Astrocyte (in vitro differentiated cells and primary cell): ENCODE results near the gene GNAI3. TPM values are rescaled to one million over a fixed set of nuclear protein-coding genes. Genes with fewer than 3 reads are reported as not detected.

Experiments used
- DNase-seq: peaks from one replicate; pipeline ENCODE4 v3.0.0-alpha.2; 2010; ENCODE audit warnings: low read depth
- FAIRE-seq: peaks from 2 replicates; lab custom pipeline; 2011; peaks lifted over from hg19 to GRCh38; lab: Jason Lieb, UNC
- H2AFZ ChIP-seq: 2 replicates; pipeline ENCODE4 v1.6.0; 2012; ENCODE audit warnings: low read depth, low read length, inconsistent platforms
- H3K27ac ChIP-seq: 2 replicates; pipeline ENCODE4 v1.5.1; 2011; ENCODE audit warnings: low read depth, low read length, inconsistent platforms
- H3K27me3 ChIP-seq: 2 replicates; pipeline ENCODE4 v1.6.0; 2011; ENCODE audit warnings: low read length, inconsistent platforms; ENCODE audit not compliant: insufficient read depth
- H3K36me3 ChIP-seq: 2 replicates; pipeline ENCODE4 v1.5.1; 2011; ENCODE audit warnings: low read length, inconsistent platforms; ENCODE audit not compliant: insufficient read depth
- H3K4me1 ChIP-seq: 2 replicates; pipeline ENCODE4 v1.5.1; 2011; ENCODE audit warnings: low read length, inconsistent platforms; ENCODE audit not compliant: insufficient read depth
- H3K4me2 ChIP-seq: 2 replicates; pipeline ENCODE4 v1.6.0; 2012; ENCODE audit warnings: low read length, inconsistent platforms
- H3K4me3 ChIP-seq: 2 replicates; pipeline ENCODE4 v1.5.1; 2011; ENCODE audit warnings: low read depth, mild to moderate bottlenecking, low read length, inconsistent platforms; ENCODE audit not compliant: insufficient read depth
- H3K79me2 ChIP-seq: 2 replicates; pipeline ENCODE4 v1.6.0; 2012; ENCODE audit warnings: mild to moderate bottlenecking, low read length, inconsistent platforms; ENCODE audit not compliant: insufficient read depth
- H3K9ac ChIP-seq: 2 replicates; pipeline ENCODE4 v1.6.0; 2012; ENCODE audit warnings: mild to moderate bottlenecking, low read length, inconsistent platforms
- H3K9me3 ChIP-seq: 2 replicates; pipeline ENCODE4 v1.5.1; 2012; ENCODE audit warnings: low read depth, mild to moderate bottlenecking, low read length, inconsistent platforms; ENCODE audit not compliant: insufficient read depth
- H4K20me1 ChIP-seq: 2 replicates; pipeline ENCODE4 v1.6.0; 2012; ENCODE audit warnings: low read length, inconsistent platforms; ENCODE audit not compliant: insufficient read depth
- H3K27ac Mint-ChIP-seq: one replicate; pipeline ENCODE4 v1.8.0; 2021; ENCODE audit warnings: mild to moderate bottlenecking, mixed read lengths; ENCODE audit not compliant: unreplicated experiment
- H3K27me3 Mint-ChIP-seq: one replicate; pipeline ENCODE4 v1.8.0; 2021; ENCODE audit warnings: low read depth, mixed read lengths; ENCODE audit not compliant: unreplicated experiment
- H3K36me3 Mint-ChIP-seq: one replicate; pipeline ENCODE4 v1.8.0; 2021; ENCODE audit warnings: low read depth, mixed read lengths; ENCODE audit not compliant: unreplicated experiment
- H3K4me1 Mint-ChIP-seq: one replicate; pipeline ENCODE4 v1.8.0; 2021; ENCODE audit warnings: low read depth, mixed read lengths; ENCODE audit not compliant: unreplicated experiment
- H3K4me3 Mint-ChIP-seq: one replicate; pipeline ENCODE4 v1.8.0; 2021; ENCODE audit warnings: mild to moderate bottlenecking, moderate library complexity, mixed read lengths; ENCODE audit not compliant: unreplicated experiment
- H3K9me3 Mint-ChIP-seq: one replicate; pipeline ENCODE4 v1.8.0; 2021; ENCODE audit warnings: mild to moderate bottlenecking, mixed read lengths; ENCODE audit not compliant: unreplicated experiment
- CTCF ChIP-seq: IDR thresholded peaks from 2 replicates; pipeline ENCODE4 v1.5.1; 2011; ENCODE audit warnings: low read depth, mild to moderate bottlenecking, inconsistent platforms, low read length, moderate library complexity; ENCODE audit not compliant: insufficient read depth
- EZH2 ChIP-seq: IDR thresholded peaks from 2 replicates; pipeline ENCODE4 v1.6.1; 2012; ENCODE audit warnings: mild to moderate bottlenecking, low read length, inconsistent platforms; ENCODE audit not compliant: insufficient read depth
- total RNA-seq: library from RNA; stranded (reverse); gene quantifications from 2 replicates; pipeline ENCODE4 v1.2.1, GENCODE V29; 2021

GNAI3 gene
- total RNA-seq, 1 donor from 2014 or later, result 16.1 TPM

- Mint-ChIP-seq H3K27me3 (no peaks in the 10 kb centered on the region), H3K4me3 (no peak overlapping the region), H3K36me3 (peaks cover 3% of the 10 kb centered on the region), H3K4me1 (peaks cover 48% of the 10 kb centered on the region), H3K27ac (peak overlapping the region; percentile 28), H3K9me3 (peaks cover 3% of the 10 kb centered on the region)
- H3K9me3 ChIP-seq, result no peaks in the 10 kb centered on the region
- H4K20me1 ChIP-seq, result no peaks in the 10 kb centered on the region
- peaks cover 40% of the 10 kb centered on the region for H3K4me1 ChIP-seq
- no peaks in the 10 kb centered on the region for H3K36me3 ChIP-seq
- no peak overlapping the region for H3K9ac ChIP-seq
- H2AFZ ChIP-seq, result no peak overlapping the region
- no peaks in the 10 kb centered on the region for H3K27me3 ChIP-seq
- DNase-seq, result no peak
- no peak overlapping the region for H3K4me2 ChIP-seq
- no peak overlapping the region for H3K27ac ChIP-seq
- TF ChIP-seq CTCF (no peak), EZH2 (no peak)
- H3K4me3 ChIP-seq, result no peak overlapping the region
- FAIRE-seq, result no peak
- peaks cover 14% of the 10 kb centered on the region for H3K79me2 ChIP-seq
Measured at GRCh38 chr1:109615879-109616278, 67.5 kb downstream of the GNAI3 start.

GRCh38 chr1:109616391-109616790 lies 68.0 kb downstream of the GNAI3 start:
- Mint-ChIP-seq H3K27ac (peak overlapping the region; percentile 55), H3K4me3 (no peak overlapping the region), H3K36me3 (peaks cover 3% of the 10 kb centered on the region), H3K9me3 (peaks cover 3% of the 10 kb centered on the region), H3K4me1 (peaks cover 43% of the 10 kb centered on the region), H3K27me3 (no peaks in the 10 kb centered on the region)
- TF ChIP-seq EZH2 (no peak), CTCF (no peak)
- Histone ChIP-seq H3K4me3 (no peak overlapping the region), H3K79me2 (peaks cover 20% of the 10 kb centered on the region), H3K4me2 (peak overlapping the region; percentile 55), H3K36me3 (no peaks in the 10 kb centered on the region), H3K27me3 (no peaks in the 10 kb centered on the region), H3K27ac (peak overlapping the region; percentile 89), H2AFZ (no peak overlapping the region), H4K20me1 (peaks cover 5% of the 10 kb centered on the region), H3K9ac (peak overlapping the region; percentile 68), H3K4me1 (peaks cover 40% of the 10 kb centered on the region), H3K9me3 (no peaks in the 10 kb centered on the region)
- DNase-seq, result no peak
- FAIRE-seq, result no peak

- no peaks in the 10 kb centered on the region for H3K36me3 ChIP-seq
Measured at GRCh38 chr1:109617291-109617801, 68.9 kb downstream of the GNAI3 start.

More at GRCh38 chr1:109617291-109617801, 68.9 kb downstream of the GNAI3 start:
- H2AFZ ChIP-seq, result no peak overlapping the region
- no peaks in the 10 kb centered on the region for H3K27me3 ChIP-seq
- Mint-ChIP-seq H3K9me3 (peaks cover 3% of the 10 kb centered on the region), H3K4me1 (peaks cover 47% of the 10 kb centered on the region), H3K4me3 (no peak overlapping the region), H3K27me3 (no peaks in the 10 kb centered on the region), H3K36me3 (peaks cover 7% of the 10 kb centered on the region), H3K27ac (peak overlapping the region; percentile 55)
- FAIRE-seq (no peak), DNase-seq (peak; percentile 97)
- H3K79me2 ChIP-seq, result peaks cover 29% of the 10 kb centered on the region
- H3K27ac ChIP-seq, result peak overlapping the region; percentile 89
- TF ChIP-seq EZH2, result no peak
- no peak for TF ChIP-seq CTCF
- H3K9ac ChIP-seq, result peak overlapping the region; percentile 68
- no peak overlapping the region for H3K4me3 ChIP-seq
- peak overlapping the region; percentile 55 for H3K4me2 ChIP-seq
- peaks cover 49% of the 10 kb centered on the region for H3K4me1 ChIP-seq
- no peaks in the 10 kb centered on the region for H3K9me3 ChIP-seq
- H4K20me1 ChIP-seq, result peaks cover 14% of the 10 kb centered on the region
